Midbrain (tissue), 1 donor: ENCODE data around the gene GOLGA6L2.
A peak's percentile ranks its signal among the peaks of the same experiment; 100 is the strongest.
"Not testable (repeated sequence)": the region's sequence is repeated elsewhere in the genome, so short reads cannot be mapped to it uniquely, and the experiment has no call there.

Experiments
- DNase-seq: peaks from one replicate; lab custom pipeline; 2025; lab: John Stamatoyannopoulos, UW

The GOLGA6L2 gene

DNA sequence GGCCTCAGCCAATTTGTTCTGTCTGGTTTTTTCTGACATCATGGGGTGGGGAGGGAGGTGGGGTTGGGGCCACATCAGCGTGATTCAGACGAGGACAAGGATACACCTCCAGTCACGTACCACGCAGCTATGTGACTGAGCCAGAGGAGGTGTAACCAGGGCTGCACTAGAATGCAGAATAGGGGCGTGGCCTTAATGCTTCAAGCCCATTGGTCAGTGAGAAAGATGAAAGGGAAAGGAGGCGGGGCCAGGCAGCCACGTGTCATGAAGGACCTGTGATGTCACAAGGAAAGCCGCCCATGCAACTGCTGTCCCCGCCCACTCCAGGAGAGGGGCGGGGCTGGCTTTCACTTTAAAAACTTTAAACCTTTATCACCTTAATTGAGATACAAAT, at the start of gene GOLGA6L2:
TSS of gene GOLGA6L2 (minus strand) at position 137 of the 394 bp plus-strand sequence. CDS start at position 75, 62 bp downstream.
- DNase-seq: no peak

DNA sequence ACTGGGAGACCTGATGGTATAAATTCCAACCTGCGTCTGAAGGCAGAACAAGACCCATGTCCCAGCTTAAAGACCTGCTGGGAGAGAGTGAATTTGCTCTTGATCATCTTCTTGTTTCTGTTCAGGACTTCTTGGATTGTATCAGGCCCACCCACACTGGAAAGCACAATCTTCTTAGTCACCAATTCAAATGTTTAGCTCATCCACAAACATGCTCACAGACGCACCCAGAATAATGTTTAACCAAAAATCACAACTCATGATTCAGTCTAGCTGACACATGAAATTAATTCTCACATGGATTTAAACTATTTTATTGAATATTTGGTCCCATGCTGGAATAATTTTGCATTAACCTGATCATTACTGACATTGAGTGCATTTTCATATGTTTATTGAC, 37.8 kb upstream of the GOLGA6L2 start:
- no peak for DNase-seq

DNA sequence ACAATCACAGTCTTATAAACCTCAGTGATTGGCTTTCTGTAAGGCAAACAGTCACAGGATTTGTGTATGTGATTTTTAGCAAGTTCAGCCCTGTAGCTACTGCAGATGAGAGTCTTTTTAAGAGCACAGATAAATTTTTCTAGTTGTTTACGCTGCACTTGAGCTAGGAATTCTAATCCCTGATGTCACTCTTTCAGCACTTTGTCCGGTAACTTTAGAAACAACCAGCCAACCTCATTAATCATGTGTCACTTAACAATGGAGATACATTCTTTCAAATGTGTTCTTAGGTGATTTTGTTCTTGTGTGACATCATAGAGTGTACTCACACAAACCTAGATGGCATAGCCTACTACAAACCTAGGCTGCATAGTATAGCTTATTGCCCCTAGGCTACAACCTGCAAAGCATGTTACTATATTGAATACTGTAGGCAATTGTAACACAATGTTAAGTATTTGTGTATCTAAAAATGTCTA, 36.8 kb upstream of the GOLGA6L2 start:
- no peak for DNase-seq

- no peak for DNase-seq
These were observed 35.9 kb upstream of the GOLGA6L2 start for GRCh38 chr15:23482764-23483489.

GRCh38 chr15:23482228-23482627, 35.2 kb upstream of the GOLGA6L2 start:
- DNase-seq: no peak

GRCh38 chr15:23477920-23478319, 30.9 kb upstream of the GOLGA6L2 start:
- DNase-seq: no peak

GRCh38 chr15:23472678-23473077, 25.6 kb upstream of the GOLGA6L2 start:
- no peak for DNase-seq

DNA sequence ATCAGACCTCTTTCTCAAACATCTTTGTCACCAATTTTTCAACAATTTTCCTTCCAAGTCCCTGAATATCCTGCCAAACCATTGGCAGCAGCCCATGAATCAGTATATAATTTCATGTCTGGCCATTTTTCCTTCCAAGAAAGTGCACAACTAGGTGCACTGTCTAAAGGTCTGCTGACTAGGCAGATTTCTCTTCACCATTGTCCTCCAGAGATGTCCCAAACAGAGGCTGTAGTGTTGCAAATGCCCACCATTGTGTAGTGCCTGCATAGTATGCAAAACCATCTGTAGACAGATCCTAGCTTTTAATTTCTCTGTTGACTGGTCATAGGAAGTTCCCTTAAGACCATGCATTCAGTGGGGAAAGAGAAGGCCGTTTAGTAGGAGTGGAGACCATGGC, 25.0 kb upstream of the GOLGA6L2 start:
- no peak for DNase-seq

GRCh38 chr15:23467110-23467600, 20.1 kb upstream of the GOLGA6L2 start:
- peak; percentile 5 for DNase-seq

DNA sequence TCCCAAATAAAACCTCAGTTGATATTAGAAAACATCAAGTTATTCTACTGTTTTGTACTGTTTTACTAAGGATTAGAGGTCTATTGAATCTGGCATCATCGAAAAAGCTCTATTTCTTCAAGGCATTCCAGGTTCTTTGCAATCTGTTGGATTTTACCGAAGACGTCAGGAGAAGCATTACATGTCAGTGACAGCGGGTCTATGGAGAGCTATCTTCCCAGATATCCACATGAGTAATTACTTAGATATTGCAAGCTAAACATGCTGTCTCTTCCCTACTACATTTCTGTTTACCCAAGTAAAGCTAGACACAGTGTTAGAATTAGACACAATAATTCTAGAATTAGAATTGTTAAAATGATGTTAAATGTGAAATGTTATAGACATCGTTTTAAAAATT, 10.8 kb upstream of the GOLGA6L2 start:
- no peak for DNase-seq

DNA sequence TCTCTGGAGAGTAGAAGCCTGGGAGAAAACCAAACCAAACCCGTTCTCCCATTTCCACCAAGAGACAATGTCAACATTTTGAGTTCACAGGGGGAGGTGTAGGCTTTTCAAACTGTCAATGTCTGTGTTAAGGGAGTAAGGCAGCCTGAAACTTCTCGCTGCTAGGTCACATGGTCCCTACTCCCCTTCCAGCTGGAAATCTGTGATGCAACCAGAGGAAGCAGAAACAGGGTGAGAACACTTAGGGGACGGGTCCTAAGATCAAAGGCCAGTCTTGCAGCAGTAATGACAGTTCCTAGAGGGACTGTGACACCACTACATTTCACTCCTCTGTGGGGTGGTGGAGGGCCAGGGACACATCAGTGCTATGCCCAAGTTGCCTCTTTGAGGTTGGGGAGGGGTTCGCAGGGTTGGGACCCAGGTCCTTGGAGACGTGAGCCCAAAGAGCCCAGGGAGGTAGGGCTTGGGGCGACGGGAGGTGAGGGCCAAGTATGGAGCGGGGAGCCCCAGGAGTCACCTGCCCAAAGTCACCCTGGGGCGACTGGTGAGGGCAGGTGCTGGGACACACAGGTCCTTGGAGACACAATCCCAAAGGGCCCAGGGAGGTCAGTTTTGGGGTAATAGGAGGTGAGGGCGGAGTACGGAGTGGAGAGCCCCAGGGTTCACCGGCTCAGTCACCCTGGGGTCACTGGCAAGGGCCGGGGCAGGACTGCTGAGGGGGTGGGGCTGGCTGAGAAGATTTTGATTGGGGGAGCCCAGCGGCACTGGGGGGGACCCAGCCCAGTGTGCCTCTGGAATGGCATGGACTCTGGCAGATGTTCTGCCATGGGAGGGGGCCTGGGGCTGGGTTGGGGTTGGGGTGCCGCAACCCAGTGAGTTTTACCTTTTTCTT, 582 bp downstream of the GOLGA6L2 start:
- no peak for DNase-seq

DNA sequence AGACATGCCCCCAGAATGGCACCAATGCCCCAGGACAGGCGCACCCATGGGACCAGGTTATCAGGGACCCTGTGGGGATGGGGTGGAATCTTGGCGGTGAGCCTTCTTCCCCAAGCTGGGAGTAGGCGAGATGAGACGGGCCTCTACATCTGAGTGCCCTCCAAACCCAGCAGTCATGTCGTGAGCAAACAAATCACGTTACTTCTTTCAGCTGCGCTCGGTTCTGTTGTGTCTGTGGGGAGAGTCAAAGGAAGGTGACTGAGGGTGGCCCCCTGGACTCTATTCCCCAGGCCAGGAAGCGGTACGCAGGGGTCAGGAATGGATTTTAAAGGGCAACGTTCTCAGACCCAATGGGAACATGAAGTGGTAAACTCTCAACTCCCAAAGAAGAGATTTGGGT, 2.8 kb downstream of the GOLGA6L2 start:
- DNase-seq: no peak

DNA sequence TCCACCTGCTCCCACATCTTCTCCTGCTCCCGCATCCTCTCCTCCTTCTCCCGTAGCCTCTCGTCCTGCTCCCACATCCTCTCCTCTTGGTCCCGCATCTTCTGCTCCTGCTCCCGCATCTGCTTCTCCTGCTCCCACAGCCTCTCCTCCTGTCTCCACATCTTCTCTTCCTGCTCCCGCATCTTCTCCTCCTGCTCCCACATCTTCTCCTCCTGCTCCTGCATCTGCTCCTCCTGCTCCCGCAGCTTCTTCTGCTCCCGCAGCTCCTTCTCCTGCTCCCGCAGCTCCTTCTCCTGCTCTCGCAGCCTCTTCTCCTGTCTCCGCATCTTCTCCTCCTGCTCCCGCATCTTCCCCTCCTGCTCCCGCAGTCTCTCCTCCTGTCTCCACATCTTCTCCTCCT, 5.8 kb downstream of the GOLGA6L2 start:
- no peak for DNase-seq

GRCh38 chr15:23440596-23440995, 6.4 kb downstream of the GOLGA6L2 start:
- no peak for DNase-seq

- no peak for DNase-seq
These were observed 7.5 kb downstream of the GOLGA6L2 start for GRCh38 chr15:23439513-23439912.

DNA sequence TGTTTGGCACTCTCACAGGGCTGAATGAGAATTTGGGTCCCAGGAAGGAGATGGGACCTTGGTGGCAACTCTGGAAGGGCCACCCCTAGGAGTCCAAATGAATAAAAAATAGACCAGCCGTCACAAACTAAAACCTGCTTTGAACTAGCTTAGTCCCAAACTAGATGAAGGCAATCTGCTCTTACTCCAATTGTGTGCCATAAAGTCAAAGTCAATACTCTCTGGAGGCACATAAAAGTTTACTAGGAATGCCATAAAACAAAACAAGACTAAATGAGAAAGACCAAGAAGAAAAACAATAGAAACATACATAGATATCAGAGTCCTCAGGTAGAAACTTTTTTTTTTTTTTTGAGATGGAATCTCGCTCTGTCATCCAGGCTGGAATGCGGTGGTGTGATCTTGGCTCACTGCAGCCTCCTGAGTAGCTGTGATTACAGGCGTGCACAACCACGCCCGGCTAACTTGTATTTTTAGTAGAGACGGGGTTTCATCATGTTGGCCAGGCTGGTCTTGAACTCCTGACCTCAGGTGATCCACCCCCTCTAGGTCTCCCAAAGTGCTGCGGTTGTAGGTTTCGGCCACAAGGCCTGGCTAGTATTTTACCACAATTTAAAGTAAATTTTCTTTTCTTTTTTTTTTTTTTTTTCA, 8.1 kb downstream of the GOLGA6L2 start:
- DNase-seq: no peak

- no peak for DNase-seq
These were observed 9.4 kb downstream of the GOLGA6L2 start for GRCh38 chr15:23437673-23438072.

DNA sequence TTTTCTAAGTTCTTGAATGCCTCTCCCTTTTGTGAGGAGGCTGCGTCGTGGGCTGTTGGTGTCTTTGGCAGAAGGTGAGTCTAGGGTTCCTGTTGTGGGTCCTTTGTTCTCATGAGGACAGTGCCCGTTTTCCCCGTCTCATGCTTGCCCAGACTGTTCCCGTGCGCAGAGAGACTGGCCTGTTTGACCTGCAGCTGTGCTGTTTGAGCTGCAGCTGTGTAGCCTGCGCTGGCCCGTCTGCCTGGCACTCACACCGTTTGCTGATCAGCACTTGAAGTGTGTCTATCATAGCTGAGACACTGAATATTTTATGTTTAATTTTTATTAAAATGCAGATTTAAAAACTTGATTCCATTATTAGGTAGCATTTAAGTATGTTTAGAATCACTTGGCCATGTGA, 9.9 kb downstream of the GOLGA6L2 start:
- DNase-seq: no peak

DNA sequence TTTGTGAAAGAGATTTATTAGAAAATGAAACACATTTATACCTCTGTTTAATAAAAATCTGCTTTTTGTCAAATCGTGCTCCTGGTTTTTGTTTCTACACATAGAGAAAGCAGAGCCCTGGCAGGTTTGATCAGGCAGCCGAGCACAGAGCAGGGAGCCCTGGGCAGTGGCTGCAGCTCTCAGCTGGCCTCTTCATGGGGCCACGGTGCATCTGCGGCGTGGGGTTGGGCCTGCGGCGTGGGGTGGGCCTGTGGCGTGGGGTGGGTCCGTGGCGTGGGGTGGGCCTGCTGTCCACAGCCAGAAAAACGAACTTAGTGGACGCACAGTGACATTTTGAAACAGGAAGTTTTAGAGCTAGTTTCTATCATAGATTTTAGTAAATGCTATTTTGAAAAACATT, 10.6 kb downstream of the GOLGA6L2 start:
- DNase-seq: no peak

- DNase-seq: not testable (repeated sequence)
These were observed 12.3 kb downstream of the GOLGA6L2 start for GRCh38 chr15:23434699-23435098.

GRCh38 chr15:23425327-23425726, 21.7 kb downstream of the GOLGA6L2 start:
- DNase-seq: not testable (repeated sequence)
